Testis (tissue), 2 donors: ENCODE results near the gene TENT5C.

Experiments used
- POLR2A ChIP-seq: fragments of 450-650 bp; IDR thresholded peaks from one replicate; pipeline ENCODE4 v1.6.1; 2017; ENCODE audit warnings: antibody characterized with exemption, mild to moderate bottlenecking, moderate library complexity
- TF ChIP-seq, protein P1 (sequence below), 3 experiments: fragments of 450-650 bp in 2 of 3; fragments of 200-600 bp in 1 of 3; sonication (generic) in 1 of 3; IDR thresholded peaks; one replicate each; pipeline ENCODE4 v1.5.1; 2016 to 2019; ENCODE audit warnings: antibody characterized with exemption in 3 of 3, mild to moderate bottlenecking in 2 of 3, moderate library complexity in 1 of 3

DNA sequence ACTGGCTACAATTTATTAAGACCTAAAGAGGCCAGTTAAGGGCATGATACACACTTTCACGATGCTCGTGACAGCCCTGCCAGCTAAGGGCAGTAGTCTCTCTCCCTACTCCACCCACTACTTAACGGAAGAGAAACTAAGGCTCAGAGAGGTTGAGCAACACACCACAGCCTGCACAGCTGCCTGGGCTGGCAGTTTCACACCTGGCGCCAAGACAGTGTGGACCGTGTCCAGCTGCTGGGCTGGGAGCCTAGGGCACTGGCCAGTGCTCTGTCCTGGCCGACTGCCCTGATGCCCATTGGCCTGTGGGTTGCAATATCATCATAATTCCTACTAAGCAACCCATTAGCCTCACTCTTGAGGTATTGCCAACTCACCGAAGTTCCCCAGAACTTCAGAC is 27.6 kb downstream of the TENT5C start:
- TF ChIP-seq POLR2A, result no peak
- TF ChIP-seq, protein P1, sequence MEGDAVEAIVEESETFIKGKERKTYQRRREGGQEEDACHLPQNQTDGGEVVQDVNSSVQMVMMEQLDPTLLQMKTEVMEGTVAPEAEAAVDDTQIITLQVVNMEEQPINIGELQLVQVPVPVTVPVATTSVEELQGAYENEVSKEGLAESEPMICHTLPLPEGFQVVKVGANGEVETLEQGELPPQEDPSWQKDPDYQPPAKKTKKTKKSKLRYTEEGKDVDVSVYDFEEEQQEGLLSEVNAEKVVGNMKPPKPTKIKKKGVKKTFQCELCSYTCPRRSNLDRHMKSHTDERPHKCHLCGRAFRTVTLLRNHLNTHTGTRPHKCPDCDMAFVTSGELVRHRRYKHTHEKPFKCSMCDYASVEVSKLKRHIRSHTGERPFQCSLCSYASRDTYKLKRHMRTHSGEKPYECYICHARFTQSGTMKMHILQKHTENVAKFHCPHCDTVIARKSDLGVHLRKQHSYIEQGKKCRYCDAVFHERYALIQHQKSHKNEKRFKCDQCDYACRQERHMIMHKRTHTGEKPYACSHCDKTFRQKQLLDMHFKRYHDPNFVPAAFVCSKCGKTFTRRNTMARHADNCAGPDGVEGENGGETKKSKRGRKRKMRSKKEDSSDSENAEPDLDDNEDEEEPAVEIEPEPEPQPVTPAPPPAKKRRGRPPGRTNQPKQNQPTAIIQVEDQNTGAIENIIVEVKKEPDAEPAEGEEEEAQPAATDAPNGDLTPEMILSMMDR (IDR thresholded peaks at IDR 0.05), result no peak
